ENCODE data around the gene CEMIP.
A peak's percentile ranks its signal among the peaks of the same experiment; 100 is the strongest.

The CEMIP gene

DNA sequence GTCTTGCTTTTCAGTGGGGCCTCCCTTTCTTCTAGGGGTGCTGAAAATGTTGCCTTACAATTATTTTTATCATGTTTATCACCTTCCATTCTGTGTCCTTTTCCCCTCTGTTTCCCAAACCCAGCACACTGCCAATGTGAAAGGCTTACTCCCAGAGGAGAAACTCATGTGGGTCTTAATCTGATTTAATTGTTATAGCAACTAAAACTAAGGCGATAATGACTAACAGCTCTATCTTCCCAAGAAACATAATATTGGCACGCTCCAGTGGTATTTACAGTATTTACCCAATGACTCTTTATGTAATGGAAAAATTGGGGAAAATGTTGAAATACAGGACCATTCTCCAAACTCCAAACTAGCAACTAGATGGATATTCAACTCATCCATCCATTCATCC is 152.0 kb downstream of the CEMIP start:
- TF ChIP-seq, protein P1, sequence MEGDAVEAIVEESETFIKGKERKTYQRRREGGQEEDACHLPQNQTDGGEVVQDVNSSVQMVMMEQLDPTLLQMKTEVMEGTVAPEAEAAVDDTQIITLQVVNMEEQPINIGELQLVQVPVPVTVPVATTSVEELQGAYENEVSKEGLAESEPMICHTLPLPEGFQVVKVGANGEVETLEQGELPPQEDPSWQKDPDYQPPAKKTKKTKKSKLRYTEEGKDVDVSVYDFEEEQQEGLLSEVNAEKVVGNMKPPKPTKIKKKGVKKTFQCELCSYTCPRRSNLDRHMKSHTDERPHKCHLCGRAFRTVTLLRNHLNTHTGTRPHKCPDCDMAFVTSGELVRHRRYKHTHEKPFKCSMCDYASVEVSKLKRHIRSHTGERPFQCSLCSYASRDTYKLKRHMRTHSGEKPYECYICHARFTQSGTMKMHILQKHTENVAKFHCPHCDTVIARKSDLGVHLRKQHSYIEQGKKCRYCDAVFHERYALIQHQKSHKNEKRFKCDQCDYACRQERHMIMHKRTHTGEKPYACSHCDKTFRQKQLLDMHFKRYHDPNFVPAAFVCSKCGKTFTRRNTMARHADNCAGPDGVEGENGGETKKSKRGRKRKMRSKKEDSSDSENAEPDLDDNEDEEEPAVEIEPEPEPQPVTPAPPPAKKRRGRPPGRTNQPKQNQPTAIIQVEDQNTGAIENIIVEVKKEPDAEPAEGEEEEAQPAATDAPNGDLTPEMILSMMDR (IDR thresholded peaks at IDR 0.05; ENCODE audit: low read depth, low read length, missing control alignments) = no peak
- DNase-seq (ENCODE audit: extremely low read depth, low read depth) = no peak
- H3K4me3 ChIP-seq (replicated peaks; ENCODE audit: low read depth, low read length) = no peak overlapping the region

DNA sequence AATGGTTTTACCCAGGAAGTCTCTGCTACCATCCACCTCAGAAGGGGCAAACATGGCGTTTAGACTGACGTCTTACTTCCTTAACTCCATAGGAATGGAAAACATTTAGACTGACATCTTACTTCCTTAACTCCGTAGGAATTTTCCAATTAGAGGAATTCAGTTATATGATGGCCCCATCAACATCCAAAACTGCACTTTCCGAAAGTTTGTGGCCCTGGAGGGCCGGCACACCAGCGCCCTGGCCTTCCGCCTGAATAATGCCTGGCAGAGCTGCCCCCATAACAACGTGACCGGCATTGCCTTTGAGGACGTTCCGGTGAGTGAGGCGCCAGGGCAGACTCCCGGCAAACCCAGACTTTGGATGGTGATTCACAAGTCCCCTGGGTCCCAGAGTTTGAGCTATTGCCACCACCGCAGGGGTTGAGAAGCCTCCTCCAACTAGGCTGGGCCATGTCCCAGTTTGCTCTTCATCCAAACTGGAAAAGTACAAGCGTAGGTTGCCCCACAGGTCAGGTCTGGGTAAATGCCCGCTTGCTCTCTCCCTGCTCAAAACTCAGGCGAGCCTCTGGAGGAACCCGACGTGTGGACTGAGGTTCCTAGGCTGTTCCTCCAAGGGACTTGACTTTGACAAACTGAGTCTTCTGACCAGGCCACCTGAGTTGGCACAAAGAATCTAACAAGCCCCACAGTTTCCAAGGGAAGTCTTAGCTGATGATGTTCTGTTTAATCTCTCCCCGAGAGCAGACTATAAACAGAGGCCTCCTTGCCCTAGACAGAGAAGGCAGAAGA is 152.7 kb downstream of the CEMIP start:
- TF ChIP-seq, protein P1 (IDR thresholded peaks at IDR 0.05; ENCODE audit: low read depth, low read length, missing control alignments) = no peak

DNA sequence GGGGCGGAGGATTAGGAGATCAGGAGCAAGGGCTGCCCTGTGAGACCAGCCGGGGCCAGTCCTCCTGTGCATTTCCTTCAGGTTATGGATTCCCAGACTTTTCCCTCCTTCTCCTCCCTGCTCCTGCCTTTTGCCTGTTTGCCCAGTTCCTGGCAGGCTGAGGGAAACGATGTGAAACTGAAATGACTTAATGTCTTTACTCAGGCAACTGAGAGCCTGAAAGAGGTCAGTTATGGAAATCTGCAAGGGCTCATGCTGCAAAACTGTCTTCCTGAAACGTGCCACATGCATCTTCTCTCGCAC is 153.3 kb downstream of the CEMIP start:
- H3K4me3 ChIP-seq (replicated peaks; ENCODE audit: low read depth, low read length) = no peak overlapping the region
- TF ChIP-seq, protein P1 (IDR thresholded peaks at IDR 0.05; ENCODE audit: low read depth, low read length, missing control alignments) = no peak
- DNase-seq (ENCODE audit: extremely low read depth, low read depth) = no peak

More for the DNA sequence above, 152.7 kb downstream of the CEMIP start:
- no peak overlapping the region for H3K4me3 ChIP-seq (replicated peaks; ENCODE audit: low read depth, low read length)
- DNase-seq (ENCODE audit: extremely low read depth, low read depth) = no peak

DNA sequence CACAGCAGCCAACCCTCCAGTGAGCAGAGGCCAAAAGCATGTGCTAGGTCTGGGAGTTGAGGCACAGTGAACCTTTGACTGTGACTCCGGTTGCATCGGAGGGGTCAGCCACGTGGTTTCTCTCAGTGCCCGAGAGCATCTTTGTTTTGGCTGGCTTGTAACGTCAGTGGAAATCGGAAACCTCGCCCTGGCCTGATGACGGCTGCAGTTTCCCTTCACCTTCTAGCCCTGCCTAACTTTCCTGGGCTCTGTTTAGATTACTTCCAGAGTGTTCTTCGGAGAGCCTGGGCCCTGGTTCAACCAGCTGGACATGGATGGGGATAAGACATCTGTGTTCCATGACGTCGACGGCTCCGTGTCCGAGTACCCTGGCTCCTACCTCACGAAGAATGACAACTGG is 153.8 kb downstream of the CEMIP start:
- DNase-seq (ENCODE audit: extremely low read depth, low read depth) = no peak
- TF ChIP-seq, protein P1 (IDR thresholded peaks at IDR 0.05; ENCODE audit: low read depth, low read length, missing control alignments) = no peak
- H3K4me3 ChIP-seq (replicated peaks; ENCODE audit: low read depth, low read length) = no peak overlapping the region

DNA sequence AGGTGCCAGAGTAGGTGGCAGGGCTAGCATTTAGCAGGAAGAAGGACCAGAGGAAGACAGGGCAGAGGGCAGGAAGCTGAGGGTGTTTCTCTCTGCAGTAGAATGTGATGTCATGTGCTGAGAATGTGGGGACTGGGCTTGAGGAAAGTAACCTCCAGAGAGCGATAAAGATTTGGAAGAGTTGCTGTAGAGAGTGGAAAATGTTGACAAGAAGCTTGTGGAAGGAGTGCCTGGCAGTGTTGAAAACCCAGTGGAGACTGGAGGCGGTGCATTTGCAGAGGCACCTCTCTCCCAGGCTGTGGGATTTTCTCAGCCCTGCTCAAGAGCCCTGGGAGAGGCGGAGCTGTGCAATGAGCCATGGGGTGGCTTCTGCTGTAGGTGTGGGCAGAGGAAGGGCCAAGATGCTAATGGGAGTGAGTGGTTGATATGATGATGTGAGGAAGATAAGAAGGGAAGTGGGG is 155.6 kb downstream of the CEMIP start:
- DNase-seq (ENCODE audit: extremely low read depth, low read depth) = peak; percentile 24
- TF ChIP-seq, protein P1 (IDR thresholded peaks at IDR 0.05; ENCODE audit: low read depth, low read length, missing control alignments) = no peak
- no peak overlapping the region for H3K4me3 ChIP-seq (replicated peaks; ENCODE audit: low read depth, low read length)

DNA sequence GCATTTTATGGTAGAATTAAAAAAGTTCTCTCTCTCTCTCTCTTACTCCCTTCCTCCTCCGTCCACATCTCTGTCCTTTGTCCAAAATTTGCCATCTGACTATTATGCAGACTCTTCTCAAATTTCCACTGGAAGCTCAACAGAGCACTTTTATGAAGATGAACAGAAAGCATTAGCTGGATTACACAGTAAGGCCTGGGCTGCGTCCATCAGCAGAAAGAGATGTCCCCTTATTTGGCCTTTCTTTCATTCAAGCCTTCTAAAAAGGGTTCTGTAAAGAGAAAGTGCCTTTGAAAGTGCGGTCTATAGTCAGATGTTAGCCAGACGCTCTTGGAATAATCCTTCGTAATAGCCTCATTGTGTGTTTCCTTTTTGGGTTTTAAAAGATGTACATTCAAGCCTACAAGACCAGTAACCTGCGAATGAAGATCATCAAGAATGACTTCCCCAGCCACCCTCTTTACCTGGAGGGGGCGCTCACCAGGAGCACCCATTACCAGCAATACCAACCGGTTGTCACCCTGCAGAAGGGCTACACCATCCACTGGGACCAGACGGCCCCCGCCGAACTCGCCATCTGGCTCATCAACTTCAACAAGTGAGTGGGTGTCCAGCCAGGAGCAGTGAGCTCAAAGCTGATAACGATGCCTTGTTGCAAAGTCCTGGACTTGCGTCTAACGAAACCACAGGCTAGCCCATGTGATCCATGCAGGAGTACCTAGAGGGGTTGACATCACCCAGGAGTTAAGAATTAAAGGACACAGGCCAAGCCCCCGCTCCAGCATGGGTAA is 157.3 kb downstream of the CEMIP start:
- TF ChIP-seq, protein P1 (IDR thresholded peaks at IDR 0.05; ENCODE audit: low read depth, low read length, missing control alignments) = no peak
- H3K4me3 ChIP-seq (replicated peaks; ENCODE audit: low read depth, low read length) = no peak overlapping the region
- no peak for DNase-seq (ENCODE audit: extremely low read depth, low read depth)
